Panc1 (cell line): ENCODE results near the gene ZNF724. TPM values are rescaled to one million over a fixed set of nuclear protein-coding genes. Genes with fewer than 3 reads are reported as not detected.

Source experiments
- ATAC-seq: fragments of 200-7000 bp; cut with Tn5 transposase; 2 replicates; pipeline ENCODE4 v1.9.1; 2020; ENCODE audit warnings: mild to moderate bottlenecking, moderate library complexity
- BruUV-seq: library from RNA; stranded (reverse); fragments of 400-500 nt; replicated peaks from 2 replicates; lab custom pipeline; 2021; lab: Mats Ljungman, UMichigan
- CTCF ChIA-PET: fragments of 300-600 bp; sonication (Branson Sonifier 250); formaldehyde crosslinking; loops from one replicate; lab custom pipeline; 2022; ENCODE audit warnings: antibody characterized with exemption; lab: Charles Lee
- POLR2A ChIA-PET: fragments of 300-600 bp; sonication (Branson Sonifier 250); formaldehyde crosslinking; loops from one replicate; lab custom pipeline; 2022; ENCODE audit warnings: antibody characterized with exemption; lab: Charles Lee
- DNase-seq: peaks from one replicate; pipeline ENCODE4 v3.0.0-alpha.2; 2010; ENCODE audit warnings: low read depth, low spot score
- H3K27ac ChIP-seq: 2 replicates; pipeline ENCODE4 v1.5.1; 2011; ENCODE audit warnings: mild to moderate bottlenecking, low read length, inconsistent platforms
- H3K27me3 ChIP-seq: fragments of 200-500 bp; sonication (Bioruptor generic); 2 replicates; pipeline ENCODE4 v1.6.0; 2014; ENCODE audit warnings: low read length, inconsistent platforms; ENCODE audit not compliant: control insufficient read depth, insufficient read depth
- H3K36me3 ChIP-seq: fragments of 200-500 bp; sonication (Bioruptor generic); 2 replicates; pipeline ENCODE4 v1.5.1; 2014; ENCODE audit warnings: inconsistent platforms, mild to moderate bottlenecking, low read length, moderate library complexity; ENCODE audit not compliant: control insufficient read depth, insufficient read depth
- H3K4me1 ChIP-seq: 2 replicates; pipeline ENCODE4 v1.5.1; 2011; ENCODE audit warnings: inconsistent platforms, mild to moderate bottlenecking, low read length, moderate library complexity; ENCODE audit not compliant: control insufficient read depth, insufficient read depth
- H3K4me3 ChIP-seq, 2 experiments: 2 replicates each; pipeline ENCODE4 v1.5.1; 2011 to 2012; ENCODE audit warnings: low read depth in 2 of 2, low read length in 2 of 2, mild to moderate bottlenecking in 2 of 2, inconsistent platforms in 1 of 2, moderate library complexity in 1 of 2
- H3K9me3 ChIP-seq: fragments of 200-500 bp; sonication (Bioruptor generic); 2 replicates; pipeline ENCODE4 v1.5.1; 2014; ENCODE audit warnings: low read depth, mild to moderate bottlenecking, inconsistent platforms, low read length, moderate library complexity; ENCODE audit not compliant: control insufficient read depth, insufficient read depth
- CTCF ChIP-seq: fragments of 450-650 bp; IDR thresholded peaks from 2 replicates; pipeline ENCODE4 v1.5.1; 2017; ENCODE audit warnings: mild to moderate bottlenecking
- POLR2AphosphoS5 ChIP-seq: IDR thresholded peaks from 2 replicates; pipeline ENCODE4 v1.6.1; 2012; ENCODE audit warnings: mild to moderate bottlenecking, low read depth, low read length, moderate library complexity
- REST ChIP-seq, 2 experiments: IDR thresholded peaks; 2 replicates each; pipeline ENCODE4 v1.6.1; 2011 to 2012; ENCODE audit warnings: low read depth in 2 of 2, control low read depth in 1 of 2, low read length in 1 of 2, mild to moderate bottlenecking in 1 of 2, moderate library complexity in 1 of 2; ENCODE audit not compliant: insufficient read depth in 1 of 2
- SIN3A ChIP-seq: IDR thresholded peaks from 2 replicates; pipeline ENCODE4 v1.6.1; 2012; ENCODE audit warnings: low read depth, mild to moderate bottlenecking, low read length, moderate library complexity, borderline replicate concordance; ENCODE audit not compliant: insufficient read depth
- TCF7L2 ChIP-seq: IDR thresholded peaks from 2 replicates; pipeline ENCODE4 v1.6.1; 2011; ENCODE audit warnings: mild to moderate bottlenecking, low read depth, low read length, inconsistent platforms
- in situ Hi-C: cut with HindIII; loops from 2 replicates; pipeline ENCODE4 v1.10.0; 2016; ENCODE audit warnings: low sequenced_read_pairs, low pct_unique_long_range_greater_than_20kb
- intact Hi-C: fragments of 100-400 bp; cut with micrococcal nuclease; formaldehyde crosslinking; loops from one replicate; pipeline ENCODE4 v1.10.0; 2022; ENCODE audit not compliant: unreplicated experiment
- total RNA-seq: library from RNA; stranded (reverse); gene quantifications from one replicate; pipeline ENCODE4 v1.2.1, GENCODE V29; 2021; ENCODE audit not compliant: unreplicated experiment

ZNF724 gene
- total RNA-seq, 1 experiment from 2014 or later: 11.0 TPM

GRCh38 chr19:23263870-23264590 is 13.8 kb upstream of the ZNF724 start:
- no peaks in the 10 kb centered on the region for H3K36me3 ChIP-seq
- TF ChIP-seq POLR2AphosphoS5 (no peak), TCF7L2 (no peak), CTCF (no peak), REST (IDR thresholded peaks at IDR 0.05; ENCODE audit: insufficient read depth in 1 of 2, low read depth in 2 of 2, low read length in 1 of 2) (no peak)
- intact Hi-C loops: no loop called here
- ChIA-PET CTCF (no interaction called here), POLR2A (no interaction called here)
- no peaks in the 10 kb centered on the region for H3K27me3 ChIP-seq
- H3K4me1 ChIP-seq: no peaks in the 10 kb centered on the region
- H3K9me3 ChIP-seq: no peaks in the 10 kb centered on the region
- H3K27ac ChIP-seq: no peak overlapping the region
- ATAC-seq (no peak), DNase-seq (no peak)
- no peak overlapping the region for H3K4me3 ChIP-seq
- in situ Hi-C loops: no loop called here
- no TSS peak for BruUV-seq

- Histone ChIP-seq H3K4me3 (no peak overlapping the region), H3K27ac (no peak overlapping the region), H3K36me3 (no peaks in the 10 kb centered on the region), H3K9me3 (no peaks in the 10 kb centered on the region), H3K4me1 (no peaks in the 10 kb centered on the region), H3K27me3 (no peaks in the 10 kb centered on the region)
- no TSS peak for BruUV-seq
- in situ Hi-C loops: no loop called here
- POLR2A ChIA-PET: no interaction called here
- no peak for ATAC-seq
- intact Hi-C loops: no loop called here
- no peak for DNase-seq
- CTCF ChIA-PET: no interaction called here
- no peak for TF ChIP-seq TCF7L2
- TF ChIP-seq REST (IDR thresholded peaks at IDR 0.05; ENCODE audit: insufficient read depth in 1 of 2, low read depth in 2 of 2, low read length in 1 of 2): no peak
- no peak for TF ChIP-seq POLR2AphosphoS5
- TF ChIP-seq CTCF: no peak
- TF ChIP-seq SIN3A: no peak
Measured at GRCh38 chr19:23263396-23263795, 13.2 kb upstream of the ZNF724 start.
